Activated CD8-positive, alpha-beta memory T cell treated with anti-CD3 and anti-CD28 coated beads for 36 hours (primary cell): ENCODE results near the gene HOPX. TPM values are rescaled to one million over a fixed set of nuclear protein-coding genes. Genes with fewer than 3 reads are reported as not detected.
"Not testable (repeated sequence)": the region's sequence is repeated elsewhere in the genome, so short reads cannot be mapped to it uniquely, and the experiment has no call there.

Source experiments
- CTCF ChIA-PET: fragments of 350-600 bp; sonication (Branson Sonifier 250); formaldehyde crosslinking; loops from one replicate; lab custom pipeline; 2021; ENCODE audit warnings: antibody characterized with exemption; lab: Charles Lee
- POLR2A ChIA-PET: fragments of 350-600 bp; sonication (Branson Sonifier 250); formaldehyde crosslinking; loops from one replicate; lab custom pipeline; 2021; ENCODE audit warnings: antibody characterized with exemption; lab: Charles Lee
- total RNA-seq, 2 experiments: library from RNA; stranded (reverse); gene quantifications; one replicate each; pipeline ENCODE4 v1.2.3, GENCODE V29; 2021

The HOPX gene
- total RNA-seq = 100 to 1,000 TPM; 146 to 151 TPM

GRCh38 chr4:56681158-56681852 lies at the start of gene HOPX:
Gene HOPX, minus strand, starts transcription at chr4:56681296. Its CDS starts 23,480 bp downstream, at chr4:56657816.
- ChIA-PET POLR2A (interaction anchor here (1.0 kb wide), 1 partner anchor 26 kb away, joined by 3 read pairs; no protein-coding TSS in a partner anchor), CTCF (no interaction called here)

- ChIA-PET CTCF (interaction anchor here (1.6 kb wide), 1 partner anchor 70 kb away, joined by 4 read pairs; no protein-coding TSS in a partner anchor), POLR2A (no interaction called here)
Measured at GRCh38 chr4:56730097-56730496, 49.0 kb upstream of the HOPX start.

GRCh38 chr4:56728512-56728911 lies 47.4 kb upstream of the HOPX start:
- ChIA-PET POLR2A (no interaction called here), CTCF (interaction anchor here (0.7 kb wide), 1 partner anchor 53 kb away, joined by 4 read pairs; no protein-coding TSS in a partner anchor)

- ChIA-PET POLR2A (no interaction called here), CTCF (interaction anchor here (0.6 kb wide), 1 partner anchor 165 kb away, joined by 3 read pairs; no protein-coding TSS in a partner anchor)
Measured at GRCh38 chr4:56727150-56727549, 46.1 kb upstream of the HOPX start.

GRCh38 chr4:56726593-56726992 lies 45.5 kb upstream of the HOPX start:
- POLR2A ChIA-PET = not testable (repeated sequence)

GRCh38 chr4:56723659-56724230 lies 42.6 kb upstream of the HOPX start:
- CTCF ChIA-PET = no interaction called here
- POLR2A ChIA-PET = no interaction called here

More at GRCh38 chr4:56726593-56726992, 45.5 kb upstream of the HOPX start:
- CTCF ChIA-PET = interaction anchor here (0.6 kb wide), 1 partner anchor 166 kb away, joined by 3 read pairs; no protein-coding TSS in a partner anchor

- ChIA-PET CTCF (no interaction called here), POLR2A (interaction anchor here (0.6 kb wide), 2 partner anchors 34 to 286 kb away, joined by 3 to 5 read pairs; no protein-coding TSS in a partner anchor)
Measured at GRCh38 chr4:56723201-56723605, 42.1 kb upstream of the HOPX start.

- ChIA-PET CTCF (no interaction called here), POLR2A (no interaction called here)
Measured at GRCh38 chr4:56708146-56708545, 27.1 kb upstream of the HOPX start.

- ChIA-PET POLR2A (no interaction called here), CTCF (no interaction called here)
Measured at GRCh38 chr4:56705966-56706365, 24.9 kb upstream of the HOPX start.

GRCh38 chr4:56705334-56705733 lies 24.2 kb upstream of the HOPX start:
- ChIA-PET POLR2A (no interaction called here), CTCF (no interaction called here)

GRCh38 chr4:56704089-56704871 lies 23.2 kb upstream of the HOPX start:
- ChIA-PET POLR2A (no interaction called here), CTCF (no interaction called here)

GRCh38 chr4:56703378-56703777 lies 22.3 kb upstream of the HOPX start:
- ChIA-PET CTCF (no interaction called here), POLR2A (no interaction called here)

GRCh38 chr4:56701644-56702043 lies 20.5 kb upstream of the HOPX start:
- POLR2A ChIA-PET = no interaction called here
- CTCF ChIA-PET = no interaction called here

- ChIA-PET CTCF (no interaction called here), POLR2A (no interaction called here)
Measured at GRCh38 chr4:56701161-56701480, 20.0 kb upstream of the HOPX start.

GRCh38 chr4:56699537-56700105 lies 18.5 kb upstream of the HOPX start:
- POLR2A ChIA-PET = no interaction called here
- CTCF ChIA-PET = no interaction called here

- CTCF ChIA-PET = no interaction called here
- POLR2A ChIA-PET = no interaction called here
Measured at GRCh38 chr4:56698329-56698728, 17.2 kb upstream of the HOPX start.

GRCh38 chr4:56696056-56696455 lies 15.0 kb upstream of the HOPX start:
- CTCF ChIA-PET = no interaction called here
- POLR2A ChIA-PET = no interaction called here

- CTCF ChIA-PET, POLR2A ChIA-PET: not testable (repeated sequence)
Measured at GRCh38 chr4:56693476-56693875, 12.4 kb upstream of the HOPX start.

GRCh38 chr4:56692576-56692975 lies 11.5 kb upstream of the HOPX start:
- CTCF ChIA-PET = no interaction called here
- POLR2A ChIA-PET = no interaction called here

GRCh38 chr4:56691425-56691824 lies 10.3 kb upstream of the HOPX start:
- POLR2A ChIA-PET = no interaction called here
- CTCF ChIA-PET = no interaction called here
